Mesothelial cell of epicardium (in vitro differentiated cells): ENCODE results near the gene NKG7. TPM values are rescaled to one million over a fixed set of nuclear protein-coding genes. Genes with fewer than 3 reads are reported as not detected.
"Not testable (repeated sequence)": the region's sequence is repeated elsewhere in the genome, so short reads cannot be mapped to it uniquely, and the experiment has no call there.

Experiments
- DNase-seq, 2 experiments: peaks; one replicate each; pipeline ENCODE4 v3.0.0; 2021; ENCODE audit warnings: low spot score in 2 of 2; ENCODE audit not compliant: unreplicated experiment in 2 of 2
- H3K27ac Mint-ChIP-seq: 2 replicates; pipeline ENCODE4 v1.8.0; 2021; ENCODE audit warnings: mixed read lengths
- H3K27me3 Mint-ChIP-seq: 2 replicates; pipeline ENCODE4 v1.8.0; 2021; ENCODE audit warnings: low read depth, mixed read lengths
- H3K36me3 Mint-ChIP-seq: 2 replicates; pipeline ENCODE4 v1.8.0; 2021; ENCODE audit warnings: mixed read lengths
- H3K4me1 Mint-ChIP-seq: 2 replicates; pipeline ENCODE4 v1.8.0; 2021; ENCODE audit warnings: mixed read lengths
- H3K4me3 Mint-ChIP-seq: 2 replicates; pipeline ENCODE4 v1.8.0; 2021; ENCODE audit warnings: mild to moderate bottlenecking, moderate library complexity, mixed read lengths
- H3K9me3 Mint-ChIP-seq: 2 replicates; pipeline ENCODE4 v1.8.0; 2021; ENCODE audit warnings: mixed read lengths
- CTCF ChIP-seq: fragments of 200-600 bp; sonication (generic); IDR thresholded peaks from one replicate; pipeline ENCODE4 v1.5.0; 2021; ENCODE audit warnings: antibody characterized with exemption; ENCODE audit not compliant: unreplicated experiment
- total RNA-seq: library from RNA; stranded (reverse); gene quantifications from 3 replicates; pipeline ENCODE4 v1.2.1, GENCODE V29; 2021

NKG7 gene
- not detected in 3 replicates for total RNA-seq

GRCh38 chr19:51372649-51373504 is at the start of gene NKG7:
TSS of gene NKG7 (minus strand) at chr19:51372654. CDS start at chr19:51372535, 119 bp downstream.
- H3K4me1 Mint-ChIP-seq, result peaks cover 5% of the 10 kb centered on the region
- no peak within 1 kb of the TSS for H3K27ac Mint-ChIP-seq
- no peaks in the 10 kb centered on the region for H3K36me3 Mint-ChIP-seq
- no peak for TF ChIP-seq CTCF
- no peaks in the 10 kb centered on the region for H3K9me3 Mint-ChIP-seq
- H3K27me3 Mint-ChIP-seq, result peaks cover 19% of the 10 kb centered on the region
- no peak within 1 kb of the TSS for H3K4me3 Mint-ChIP-seq
- no peak for DNase-seq

GRCh38 chr19:51422053-51422448 is 49.6 kb upstream of the NKG7 start:
- peak; percentile 87 to 97 for DNase-seq
- Mint-ChIP-seq H3K9me3 (no peaks in the 10 kb centered on the region), H3K36me3 (no peaks in the 10 kb centered on the region), H3K4me1 (no peaks in the 10 kb centered on the region), H3K27me3 (peaks cover 12% of the 10 kb centered on the region), H3K4me3 (no peak overlapping the region), H3K27ac (no peak overlapping the region)
- peak; percentile 99 for TF ChIP-seq CTCF

- Mint-ChIP-seq H3K36me3 (no peaks in the 10 kb centered on the region), H3K27me3 (peaks cover 14% of the 10 kb centered on the region), H3K9me3 (no peaks in the 10 kb centered on the region), H3K27ac (no peak overlapping the region), H3K4me3 (no peak overlapping the region), H3K4me1 (no peaks in the 10 kb centered on the region)
- DNase-seq, result no peak
- TF ChIP-seq CTCF, result no peak
These were observed 49.0 kb upstream of the NKG7 start for GRCh38 chr19:51421229-51422052.

GRCh38 chr19:51420511-51420910 is 48.1 kb upstream of the NKG7 start:
- not testable (repeated sequence) for H3K4me3 Mint-ChIP-seq, H3K36me3 Mint-ChIP-seq, H3K27ac Mint-ChIP-seq, DNase-seq, H3K9me3 Mint-ChIP-seq, H3K4me1 Mint-ChIP-seq
- H3K27me3 Mint-ChIP-seq, result peaks cover 14% of the 10 kb centered on the region

- H3K27me3 Mint-ChIP-seq, result peaks cover 14% of the 10 kb centered on the region
- no peaks in the 10 kb centered on the region for H3K9me3 Mint-ChIP-seq
- DNase-seq, result no peak
- no peaks in the 10 kb centered on the region for H3K36me3 Mint-ChIP-seq
- no peak for TF ChIP-seq CTCF
- H3K4me3 Mint-ChIP-seq, result no peak overlapping the region
- H3K4me1 Mint-ChIP-seq, result no peaks in the 10 kb centered on the region
- no peak overlapping the region for H3K27ac Mint-ChIP-seq
These were observed 46.3 kb upstream of the NKG7 start for GRCh38 chr19:51418707-51419106.

- no peaks in the 10 kb centered on the region for H3K36me3 Mint-ChIP-seq
- TF ChIP-seq CTCF, result no peak
- H3K4me3 Mint-ChIP-seq, result no peak overlapping the region
- peaks cover 14% of the 10 kb centered on the region for H3K27me3 Mint-ChIP-seq
- H3K27ac Mint-ChIP-seq, result no peak overlapping the region
- no peaks in the 10 kb centered on the region for H3K9me3 Mint-ChIP-seq
- no peaks in the 10 kb centered on the region for H3K4me1 Mint-ChIP-seq
- DNase-seq, result no peak
These were observed 45.3 kb upstream of the NKG7 start for GRCh38 chr19:51417810-51418157.
